HG03439 (cell line): Measurements from ENCODE around the gene MACC1.
"Not testable (repeated sequence)": the region's sequence is repeated elsewhere in the genome, so short reads cannot be mapped to it uniquely, and the experiment has no call there.

Experiments used
- ATAC-seq: cut with Tn5 transposase; IDR thresholded peaks from one replicate; pipeline ENCODE4 v1.9.1; 2021; ENCODE audit warnings: mild to moderate bottlenecking, moderate library complexity; ENCODE audit not compliant: unreplicated experiment

Gene MACC1

DNA sequence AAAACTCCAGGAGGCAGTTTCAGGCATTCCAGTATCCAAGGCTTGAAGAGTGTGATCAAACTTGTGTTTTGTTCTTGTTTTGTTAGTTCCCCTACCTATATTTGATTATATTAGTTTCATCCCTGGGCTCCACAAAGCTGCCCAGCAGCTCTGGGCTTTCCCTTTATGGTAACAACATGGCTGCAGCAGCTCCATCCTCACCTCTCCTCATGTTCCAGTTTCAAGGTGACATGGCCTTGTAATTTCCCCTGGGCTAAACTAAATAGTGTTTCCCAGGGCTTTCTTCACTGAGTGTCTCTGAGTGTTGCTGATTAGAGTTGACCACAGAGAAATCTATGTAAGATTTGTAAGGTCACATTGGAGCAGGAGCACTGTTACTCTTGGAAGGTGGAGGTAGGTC, 83.4 kb downstream of the MACC1 start:
- ATAC-seq: no peak

DNA sequence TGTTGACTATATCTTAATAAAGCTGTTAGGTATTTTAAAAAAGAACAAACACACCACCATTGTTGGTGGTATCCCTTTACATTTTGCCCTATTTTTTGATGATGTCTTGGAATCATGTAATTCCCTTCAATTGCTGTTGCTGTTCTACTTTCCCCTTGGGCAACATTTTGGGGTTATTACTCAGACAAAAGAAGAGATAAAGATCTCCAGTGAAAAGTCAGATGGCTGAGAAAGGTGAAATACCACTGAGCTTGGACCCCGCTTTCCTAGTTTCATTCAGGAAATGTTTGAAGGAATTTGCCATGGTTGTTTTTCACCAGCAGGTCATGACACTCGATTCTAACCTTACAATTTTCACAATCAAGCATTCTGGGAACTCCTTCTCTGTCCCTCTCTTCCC, 84.6 kb downstream of the MACC1 start:
- no peak for ATAC-seq

DNA sequence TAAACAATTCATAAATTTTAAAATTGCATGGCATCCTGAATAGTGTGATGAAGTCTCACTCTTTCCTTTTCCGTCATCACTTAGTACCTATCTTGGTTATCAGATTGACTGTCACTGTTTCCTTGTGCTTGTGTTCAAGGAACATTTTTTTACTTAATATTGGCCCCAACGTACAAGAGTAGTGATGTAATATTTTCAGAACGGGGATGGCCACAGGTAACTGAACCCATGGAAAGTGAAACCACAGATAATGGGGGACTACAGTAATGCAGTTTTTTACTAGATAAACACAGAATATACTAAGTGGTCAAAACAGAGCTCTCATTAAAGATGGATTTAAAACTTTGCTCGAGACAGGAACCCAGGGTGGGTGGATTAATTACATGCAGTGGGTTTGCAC, 85.4 kb downstream of the MACC1 start:
- no peak for ATAC-seq

DNA sequence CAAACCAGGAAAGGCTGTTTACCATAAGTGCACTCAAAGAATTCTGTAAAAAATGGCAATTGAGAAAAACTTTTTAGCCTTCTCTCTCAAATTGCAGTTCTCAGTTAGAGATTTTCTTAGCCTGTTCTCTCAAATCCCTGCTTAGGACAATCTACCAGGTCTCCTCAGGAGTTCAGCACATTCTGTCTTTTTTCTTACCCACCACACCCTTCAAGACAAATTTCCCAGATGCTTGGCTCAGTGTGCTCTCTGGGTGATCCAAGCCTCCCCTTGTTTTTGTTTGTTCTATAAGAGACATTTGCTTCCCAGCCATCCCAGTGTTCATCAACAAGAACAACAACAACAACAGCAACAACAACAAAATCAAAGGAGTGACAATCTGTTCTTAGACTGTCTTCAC, 87.3 kb downstream of the MACC1 start:
- no peak for ATAC-seq

DNA sequence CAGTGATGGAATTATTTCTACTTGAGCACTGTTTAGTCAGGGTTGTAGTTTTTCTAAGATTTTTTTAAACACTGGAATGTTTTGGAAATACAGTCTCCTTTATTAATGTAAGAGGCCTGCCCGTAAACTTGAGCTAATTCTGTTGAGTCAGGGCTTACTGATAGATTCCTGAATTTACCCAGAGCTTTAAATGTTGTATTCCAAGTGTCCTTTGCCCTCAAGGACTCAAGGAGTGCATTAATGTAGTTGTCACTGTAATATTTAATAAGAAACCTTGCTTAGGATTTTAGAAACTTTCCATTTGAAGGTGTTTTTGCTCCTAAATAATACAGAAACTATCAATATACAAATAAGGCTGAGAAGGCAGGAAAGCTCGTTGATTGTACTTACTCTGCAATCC, 89.2 kb downstream of the MACC1 start:
- no peak for ATAC-seq

DNA sequence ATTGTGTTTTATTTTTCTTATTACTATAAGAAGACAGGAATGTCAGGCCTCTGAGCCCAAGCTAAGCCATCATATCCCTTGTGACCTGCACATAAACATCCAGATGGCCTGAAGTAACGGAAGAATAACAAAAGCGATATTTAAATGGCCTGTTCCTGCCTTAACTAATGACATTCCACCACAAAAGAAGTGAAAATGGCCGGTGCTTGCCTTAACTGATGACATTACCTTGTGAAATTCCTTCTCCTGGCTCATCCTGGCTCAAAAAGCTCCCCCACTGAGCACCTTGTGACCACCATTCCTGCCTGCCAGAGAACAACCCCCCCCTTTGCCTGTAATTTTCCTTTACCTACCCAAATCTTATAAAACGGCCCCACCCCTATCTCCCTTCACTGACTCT, 91.1 kb downstream of the MACC1 start:
- ATAC-seq: not testable (repeated sequence)

DNA sequence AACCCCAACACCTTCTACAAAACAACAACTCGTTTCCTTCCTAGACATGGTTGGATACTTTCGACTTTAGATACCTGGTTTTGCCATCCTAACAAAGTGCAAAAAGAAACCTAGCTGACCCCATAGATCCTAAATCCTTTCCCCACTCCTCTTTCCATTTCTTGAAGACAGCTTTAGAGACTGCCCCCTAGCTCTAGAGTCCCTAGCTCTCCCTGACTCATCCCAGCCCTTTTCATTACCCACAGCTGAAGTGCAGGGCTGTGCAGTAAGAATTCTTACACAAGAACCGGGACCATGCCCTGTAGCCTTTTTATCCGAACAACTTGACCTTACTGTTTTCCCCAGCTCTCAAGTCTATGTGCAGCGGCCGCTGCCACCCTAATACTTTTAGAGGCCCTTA, 93.1 kb downstream of the MACC1 start:
- ATAC-seq: not testable (repeated sequence)

DNA sequence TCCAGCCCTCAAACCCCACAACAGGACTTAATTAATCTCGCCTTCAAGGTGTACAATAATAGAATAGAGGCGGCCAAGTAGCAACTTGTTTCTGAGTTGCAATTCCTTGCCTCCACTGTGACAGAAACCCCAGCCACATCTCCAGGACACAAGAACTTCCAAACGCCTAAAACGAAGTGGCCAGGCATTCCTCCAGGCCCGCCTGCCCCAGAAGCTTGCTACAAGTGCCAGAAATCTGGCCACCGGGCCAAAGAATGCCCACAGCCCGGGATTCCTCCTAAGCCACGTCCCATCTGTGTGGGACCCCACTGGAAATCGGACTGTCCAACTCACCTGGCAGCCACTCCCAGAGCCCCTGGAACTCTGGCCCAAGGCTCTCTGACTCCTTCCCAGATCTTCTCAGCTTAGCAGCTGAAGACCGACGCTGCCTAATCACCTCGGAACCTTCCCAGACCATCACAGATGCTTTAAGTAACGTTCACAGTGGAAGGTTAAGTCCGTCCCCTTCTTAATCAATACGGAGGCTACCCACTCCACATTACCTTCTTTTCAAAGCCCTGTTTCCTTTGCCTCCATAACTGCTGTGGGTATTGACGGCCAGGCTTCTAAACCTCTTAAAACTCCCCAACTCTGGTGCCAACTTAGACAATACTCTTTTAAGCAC, 94.4 kb downstream of the MACC1 start:
- not testable (repeated sequence) for ATAC-seq

DNA sequence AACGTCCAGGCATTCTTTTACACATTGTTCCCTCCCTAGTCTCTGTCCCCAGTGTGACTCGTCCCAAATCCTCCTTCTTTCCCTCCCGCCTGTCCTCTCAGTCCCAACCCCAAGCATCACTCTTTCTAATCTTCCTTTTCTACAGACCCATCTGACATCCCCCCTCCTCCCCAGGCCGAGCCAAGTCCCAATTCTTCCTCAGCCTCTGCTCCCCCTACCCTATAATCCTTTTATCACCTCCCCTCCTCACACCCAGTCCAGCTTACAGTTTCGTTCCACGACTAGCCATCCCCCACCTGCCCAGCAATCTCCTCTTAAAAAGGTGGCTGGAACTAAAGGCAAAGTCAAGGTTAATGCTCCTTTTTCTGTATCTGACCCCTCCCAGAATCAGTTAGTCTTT, 95.1 kb downstream of the MACC1 start:
- ATAC-seq: no peak

DNA sequence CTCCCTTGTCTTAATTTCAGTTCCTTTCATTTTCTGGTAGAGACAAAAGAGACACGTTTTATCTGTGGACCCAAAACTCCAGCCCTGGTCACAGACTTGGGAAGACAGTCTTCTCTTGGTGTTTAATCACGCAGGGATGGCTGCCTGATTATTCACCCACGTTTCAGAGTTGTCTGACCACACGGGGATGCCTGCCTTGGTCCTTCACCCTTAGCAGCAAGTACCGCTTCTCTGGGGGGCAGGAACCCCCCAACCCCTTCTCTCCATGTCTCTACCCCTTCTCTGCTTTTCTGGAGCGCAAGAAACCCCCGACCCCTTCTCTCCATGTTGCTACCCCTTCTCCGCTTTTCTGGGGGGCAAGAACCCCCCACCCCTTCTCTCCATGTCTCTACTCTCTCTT, 95.8 kb downstream of the MACC1 start:
- ATAC-seq: no peak

DNA sequence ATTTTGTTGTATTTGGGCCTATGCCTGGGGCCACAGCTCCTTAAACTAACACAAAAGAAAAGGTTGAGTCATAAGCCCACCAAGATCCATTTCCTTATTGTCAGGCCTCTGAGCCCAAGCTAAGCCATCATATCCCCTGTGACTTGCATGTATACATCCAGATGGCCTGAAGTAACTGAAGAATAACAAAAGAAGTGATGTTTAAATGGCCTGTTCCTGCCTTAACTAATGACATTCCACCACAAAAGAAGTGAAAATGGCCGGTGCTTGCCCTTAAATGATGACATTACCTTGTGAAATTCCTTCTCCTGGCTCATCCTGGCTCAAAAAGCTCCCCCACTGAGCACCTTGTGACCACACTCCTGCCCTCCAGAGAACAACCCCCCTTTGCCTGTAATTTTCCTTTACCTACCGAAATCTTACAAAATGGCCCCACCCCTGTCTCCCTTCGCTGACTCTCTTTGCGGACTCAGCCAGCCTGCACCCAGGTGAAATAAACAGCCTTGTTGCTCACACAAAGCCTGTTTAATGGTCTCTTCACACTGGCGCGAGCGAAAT, 96.5 kb downstream of the MACC1 start:
- ATAC-seq: not testable (repeated sequence)

DNA sequence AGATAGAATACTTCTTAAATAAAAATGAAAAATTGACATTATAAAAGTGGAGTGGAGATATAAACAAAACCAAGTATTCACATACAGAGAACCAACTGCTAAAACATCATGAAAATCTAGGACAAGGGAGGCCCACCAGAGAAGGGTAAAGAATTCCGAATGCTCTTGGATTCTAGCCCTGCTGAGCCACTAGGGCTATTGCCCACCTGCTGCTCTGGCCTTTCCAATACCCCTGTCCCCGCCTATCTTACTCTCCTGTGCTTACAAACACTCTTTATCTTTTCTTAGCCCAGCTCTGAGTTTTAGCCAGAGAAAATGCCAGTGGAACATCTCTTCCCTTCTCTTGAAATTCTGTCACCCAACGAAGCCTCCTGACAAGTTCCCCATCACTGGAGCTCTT, 100.3 kb downstream of the MACC1 start:
- no peak for ATAC-seq

DNA sequence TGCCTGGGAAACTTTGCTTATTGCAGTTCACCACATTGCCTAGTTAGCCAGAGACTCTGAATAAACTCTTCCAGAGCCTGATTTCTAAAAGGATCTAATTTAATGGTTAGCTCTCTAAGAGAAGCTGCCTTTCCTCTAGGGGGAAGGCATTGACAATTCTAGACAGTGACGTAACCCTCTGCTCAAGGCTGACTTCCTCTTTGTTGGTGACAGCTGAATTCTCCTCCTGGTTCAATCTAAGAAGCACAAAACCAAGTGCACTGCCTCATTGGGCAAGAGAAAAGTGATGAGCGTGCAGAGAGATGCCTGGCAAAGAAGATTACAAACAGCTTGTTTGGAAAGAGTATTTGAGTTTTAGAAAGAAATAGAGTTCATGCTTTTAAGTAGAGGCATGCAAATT, 102.7 kb downstream of the MACC1 start:
- ATAC-seq: no peak

DNA sequence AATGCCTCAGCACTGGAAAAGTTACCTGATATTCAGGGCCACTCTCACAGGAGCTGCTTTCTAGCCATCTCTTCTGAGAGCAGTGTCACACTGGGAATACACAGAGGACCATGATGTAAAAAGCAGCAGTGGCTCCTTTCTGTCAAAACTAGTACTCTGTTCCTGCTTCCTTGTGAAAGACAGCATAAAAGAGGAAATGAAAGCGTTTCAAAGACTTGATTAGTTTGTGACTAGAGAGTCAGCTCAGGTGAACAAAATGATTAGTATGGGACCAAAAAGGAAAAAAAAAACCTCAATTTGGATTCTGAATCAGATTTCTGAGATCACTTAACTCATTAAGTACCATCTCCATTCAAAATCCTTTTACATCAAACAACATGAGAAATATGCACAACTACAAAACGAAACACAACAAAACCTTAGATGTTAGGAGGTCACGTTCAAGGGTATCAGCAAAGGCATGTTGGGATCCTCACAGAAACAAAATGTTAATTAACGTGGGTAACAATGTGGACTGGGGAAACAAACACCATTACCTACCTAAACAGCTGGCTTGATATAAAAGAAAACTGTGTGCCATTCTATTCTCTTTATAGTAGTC, 103.7 kb downstream of the MACC1 start:
- ATAC-seq: peak; percentile 90

DNA sequence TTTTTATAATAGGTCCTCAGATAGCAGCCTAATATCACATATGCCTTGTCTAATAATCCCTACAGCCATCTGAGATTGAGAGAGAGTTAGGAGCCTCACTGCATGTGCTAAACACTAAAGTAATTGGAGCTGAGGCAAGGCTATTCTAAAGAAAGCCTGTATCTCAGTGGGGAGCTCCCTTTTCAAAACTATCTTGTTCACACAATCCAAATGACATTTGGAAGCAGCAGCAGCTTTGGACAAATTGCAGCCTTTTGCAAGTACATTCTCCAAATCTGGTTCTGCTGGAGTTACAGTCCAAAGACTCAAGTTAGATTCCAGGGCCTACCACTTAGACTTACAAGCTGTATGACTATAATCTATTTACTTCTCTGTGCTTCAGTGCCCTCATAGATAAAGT, 104.5 kb downstream of the MACC1 start:
- ATAC-seq: no peak

DNA sequence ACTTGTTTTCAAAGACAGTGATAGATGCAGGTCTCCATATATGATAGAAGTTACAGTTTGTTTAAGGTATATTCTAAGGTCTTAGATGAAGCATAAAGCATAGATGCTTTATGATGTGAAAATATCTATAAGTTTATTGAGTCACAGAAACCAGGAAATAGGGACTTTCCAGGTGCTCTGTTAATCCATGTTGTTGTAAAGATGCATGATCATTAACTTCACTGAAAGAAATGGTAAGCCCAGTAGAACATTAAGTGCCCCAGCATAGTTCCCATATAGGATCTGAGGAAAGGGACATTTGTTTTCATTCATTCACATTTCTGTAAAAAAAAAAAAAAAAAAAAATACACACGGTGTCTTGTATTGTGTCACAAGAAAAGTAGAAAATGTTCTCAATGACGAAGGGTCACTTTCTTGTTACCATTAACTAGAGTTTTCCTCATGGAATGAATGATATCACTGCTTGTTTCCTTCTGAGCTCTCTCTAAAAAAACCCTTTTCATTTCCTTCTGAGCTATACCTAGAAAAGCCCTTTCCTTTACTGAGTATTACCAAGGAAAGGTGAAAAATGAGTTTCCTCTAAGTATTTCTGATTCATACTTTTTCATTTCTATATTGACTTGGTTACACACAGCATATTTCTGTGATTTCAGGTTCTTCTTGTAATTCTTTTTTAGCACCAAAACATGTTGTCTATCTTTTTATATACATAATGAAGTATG, 105.2 kb downstream of the MACC1 start:
- ATAC-seq: no peak

DNA sequence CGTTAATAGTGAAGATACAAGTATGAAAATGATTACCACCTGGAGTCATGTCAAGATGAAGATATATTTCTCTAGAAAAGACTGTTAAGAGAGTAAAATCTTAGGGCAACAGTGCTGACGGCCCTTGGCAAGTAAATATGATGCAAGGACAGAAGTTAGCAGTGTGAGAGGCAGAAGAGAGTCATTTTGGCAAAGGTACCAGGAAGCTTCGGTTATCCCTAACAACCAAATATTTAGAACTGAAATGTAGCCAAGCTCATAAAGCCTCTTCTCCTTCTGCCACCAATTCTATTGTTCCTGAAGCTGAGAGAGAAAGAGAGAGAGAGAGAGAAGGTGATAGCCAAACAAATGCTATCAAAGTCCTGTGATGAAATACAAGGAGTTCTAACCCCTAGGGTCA, 109.6 kb downstream of the MACC1 start:
- ATAC-seq: no peak

DNA sequence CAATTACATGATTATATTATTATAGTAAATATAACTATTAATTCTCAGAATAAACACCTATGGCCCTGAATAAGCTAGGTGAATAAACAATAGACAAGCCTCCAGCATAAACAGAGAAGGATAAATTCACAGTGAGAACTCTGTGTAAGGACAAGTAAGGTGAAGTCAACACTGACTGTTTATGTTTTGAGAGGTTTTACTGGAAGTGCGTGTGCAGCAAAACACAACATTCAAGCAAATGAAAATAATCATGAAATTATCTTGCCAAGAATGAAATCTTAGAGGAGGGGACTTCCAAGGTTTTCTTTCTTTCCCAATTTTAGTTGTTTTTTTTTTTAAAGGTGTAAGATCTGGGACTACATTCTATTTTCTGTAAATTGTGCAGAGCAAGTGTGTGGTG, 112.5 kb downstream of the MACC1 start:
- ATAC-seq: no peak

DNA sequence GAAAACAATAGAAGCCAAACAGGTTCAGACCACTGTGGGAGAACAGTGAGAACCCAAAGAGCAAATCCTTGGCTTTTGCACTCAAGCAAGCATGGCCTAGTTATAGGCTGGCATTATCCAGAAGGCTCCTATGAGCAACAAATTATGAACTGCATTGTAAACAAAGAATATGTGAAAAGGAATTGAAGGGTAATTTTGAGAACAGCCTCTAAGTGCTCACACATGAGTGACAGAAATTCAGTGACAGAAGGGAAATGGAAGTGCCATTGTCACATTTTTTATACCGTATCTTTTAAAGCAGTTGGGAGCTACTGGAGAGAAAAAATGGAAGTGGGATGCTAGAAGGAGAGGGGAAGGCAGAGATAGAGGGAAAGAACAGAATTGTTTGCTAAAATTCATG, 114.2 kb downstream of the MACC1 start:
- ATAC-seq: no peak

DNA sequence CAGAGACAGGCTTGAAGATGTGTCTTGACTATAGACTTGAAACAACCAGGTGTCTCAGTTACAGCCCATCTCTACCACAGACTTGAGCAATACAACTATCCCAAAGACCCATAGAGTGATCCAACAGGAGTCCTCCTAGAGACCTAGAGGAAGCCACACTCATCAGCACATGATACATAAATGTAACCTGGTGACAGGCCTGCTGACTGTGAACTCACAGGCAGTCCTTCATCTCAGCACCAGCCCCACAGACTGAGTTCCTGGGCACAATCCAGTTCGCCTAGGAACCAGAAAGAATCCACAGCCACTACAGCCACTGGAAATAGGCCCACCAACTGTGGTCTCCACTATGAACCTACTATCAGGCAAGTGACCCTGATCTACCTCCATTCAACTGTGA, 121.3 kb downstream of the MACC1 start:
- ATAC-seq: no peak

DNA sequence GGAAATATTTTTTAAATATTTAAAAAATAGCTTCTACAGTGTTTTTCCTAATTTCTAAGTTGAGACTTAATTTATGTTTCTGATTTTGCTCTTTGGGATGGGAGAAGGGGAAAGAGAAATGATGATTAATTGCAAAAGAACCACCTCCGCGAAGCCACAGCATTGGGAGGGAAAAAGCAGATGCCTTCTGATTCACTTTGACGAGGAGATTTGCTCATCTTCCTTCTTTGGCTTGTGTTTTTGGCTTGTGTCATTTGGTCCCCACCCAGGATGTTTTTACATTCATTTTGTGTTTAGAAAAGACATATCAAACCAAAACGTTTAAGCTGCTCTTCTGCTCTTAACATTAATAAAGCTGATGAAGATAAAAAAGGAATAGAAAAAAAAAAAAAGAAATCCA, 121.7 kb downstream of the MACC1 start:
- ATAC-seq: no peak

DNA sequence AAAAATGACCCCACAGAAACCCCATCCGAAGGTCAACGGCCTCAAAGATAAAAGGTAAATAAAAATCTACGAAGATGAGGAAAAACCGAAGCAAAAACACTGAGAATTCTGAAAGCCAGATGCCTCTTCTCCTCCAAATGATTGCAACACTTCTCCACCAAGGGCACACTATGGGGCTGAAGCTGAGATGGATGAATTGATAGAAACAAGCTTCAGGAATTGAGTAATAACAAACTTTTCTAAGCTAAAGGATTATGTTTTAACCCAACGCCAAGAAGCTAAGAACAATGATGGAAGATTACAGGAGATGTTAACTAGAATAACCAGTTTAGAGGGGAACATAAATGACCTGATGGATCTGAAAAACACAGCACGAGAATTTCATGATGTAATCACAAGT, 127.8 kb downstream of the MACC1 start:
- no peak for ATAC-seq
